Measurements from ENCODE around the gene DES. TPM values are rescaled to one million over a fixed set of nuclear protein-coding genes. Genes with fewer than 3 reads are reported as not detected.

The DES gene
- total RNA-seq, 1 experiment from 2014 or later, result 1.6 TPM

DNA sequence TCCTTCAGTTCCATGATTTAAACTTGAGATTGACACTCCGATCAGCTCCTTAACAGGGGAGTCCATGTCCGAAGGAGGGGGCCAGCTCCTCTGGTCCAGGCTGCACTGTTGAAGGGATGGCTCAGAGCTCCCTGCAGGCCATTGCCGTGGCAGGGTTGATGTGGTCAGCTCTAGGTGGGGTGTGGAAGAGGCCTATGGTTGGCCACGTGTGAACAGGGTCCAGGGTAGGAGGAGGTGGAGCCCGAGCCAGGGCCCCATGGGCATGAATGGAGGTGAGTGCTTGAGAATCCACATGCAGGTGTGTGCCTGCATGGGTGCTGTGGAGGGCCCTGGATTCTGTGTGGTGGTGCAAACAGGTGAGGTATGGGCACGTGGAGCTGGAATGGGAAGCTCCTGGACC lies 17.5 kb downstream of the DES start:
- Mint-ChIP-seq H3K4me1 (peaks cover 9% of the 10 kb centered on the region), H3K4me3 (peak overlapping the region; percentile 37), H3K9me3 (no peaks in the 10 kb centered on the region), H3K27ac (no peak overlapping the region), H3K36me3 (no peaks in the 10 kb centered on the region), H3K27me3 (ENCODE audit: low read depth) (peaks cover 22% of the 10 kb centered on the region)
- CTCF ChIA-PET, result interaction anchor here (0.7 to 6.7 kb wide), 16 partner anchors 11 to 94 kb away, joined by 3 to 119 read pairs (median 20); partner anchors contain the start of genes DES, DNPEP and GMPPA
- DNase-seq (ENCODE audit: low spot score) (no peak), ATAC-seq (no peak)
- POLR2A ChIA-PET, result no interaction called here
- TF ChIP-seq ATF1 (CRISPR knock-in tag; IDR thresholded peaks at IDR 0.05), result no peak
- no peak for TF ChIP-seq ZNF317 (CRISPR knock-in tag; IDR thresholded peaks at IDR 0.05; ENCODE audit: borderline replicate concordance, low read depth)
- TF ChIP-seq, protein P1, sequence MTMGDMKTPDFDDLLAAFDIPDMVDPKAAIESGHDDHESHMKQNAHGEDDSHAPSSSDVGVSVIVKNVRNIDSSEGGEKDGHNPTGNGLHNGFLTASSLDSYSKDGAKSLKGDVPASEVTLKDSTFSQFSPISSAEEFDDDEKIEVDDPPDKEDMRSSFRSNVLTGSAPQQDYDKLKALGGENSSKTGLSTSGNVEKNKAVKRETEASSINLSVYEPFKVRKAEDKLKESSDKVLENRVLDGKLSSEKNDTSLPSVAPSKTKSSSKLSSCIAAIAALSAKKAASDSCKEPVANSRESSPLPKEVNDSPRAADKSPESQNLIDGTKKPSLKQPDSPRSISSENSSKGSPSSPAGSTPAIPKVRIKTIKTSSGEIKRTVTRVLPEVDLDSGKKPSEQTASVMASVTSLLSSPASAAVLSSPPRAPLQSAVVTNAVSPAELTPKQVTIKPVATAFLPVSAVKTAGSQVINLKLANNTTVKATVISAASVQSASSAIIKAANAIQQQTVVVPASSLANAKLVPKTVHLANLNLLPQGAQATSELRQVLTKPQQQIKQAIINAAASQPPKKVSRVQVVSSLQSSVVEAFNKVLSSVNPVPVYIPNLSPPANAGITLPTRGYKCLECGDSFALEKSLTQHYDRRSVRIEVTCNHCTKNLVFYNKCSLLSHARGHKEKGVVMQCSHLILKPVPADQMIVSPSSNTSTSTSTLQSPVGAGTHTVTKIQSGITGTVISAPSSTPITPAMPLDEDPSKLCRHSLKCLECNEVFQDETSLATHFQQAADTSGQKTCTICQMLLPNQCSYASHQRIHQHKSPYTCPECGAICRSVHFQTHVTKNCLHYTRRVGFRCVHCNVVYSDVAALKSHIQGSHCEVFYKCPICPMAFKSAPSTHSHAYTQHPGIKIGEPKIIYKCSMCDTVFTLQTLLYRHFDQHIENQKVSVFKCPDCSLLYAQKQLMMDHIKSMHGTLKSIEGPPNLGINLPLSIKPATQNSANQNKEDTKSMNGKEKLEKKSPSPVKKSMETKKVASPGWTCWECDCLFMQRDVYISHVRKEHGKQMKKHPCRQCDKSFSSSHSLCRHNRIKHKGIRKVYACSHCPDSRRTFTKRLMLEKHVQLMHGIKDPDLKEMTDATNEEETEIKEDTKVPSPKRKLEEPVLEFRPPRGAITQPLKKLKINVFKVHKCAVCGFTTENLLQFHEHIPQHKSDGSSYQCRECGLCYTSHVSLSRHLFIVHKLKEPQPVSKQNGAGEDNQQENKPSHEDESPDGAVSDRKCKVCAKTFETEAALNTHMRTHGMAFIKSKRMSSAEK (CRISPR knock-in tag; IDR thresholded peaks at IDR 0.05; ENCODE audit: borderline replicate concordance), result no peak

DNA sequence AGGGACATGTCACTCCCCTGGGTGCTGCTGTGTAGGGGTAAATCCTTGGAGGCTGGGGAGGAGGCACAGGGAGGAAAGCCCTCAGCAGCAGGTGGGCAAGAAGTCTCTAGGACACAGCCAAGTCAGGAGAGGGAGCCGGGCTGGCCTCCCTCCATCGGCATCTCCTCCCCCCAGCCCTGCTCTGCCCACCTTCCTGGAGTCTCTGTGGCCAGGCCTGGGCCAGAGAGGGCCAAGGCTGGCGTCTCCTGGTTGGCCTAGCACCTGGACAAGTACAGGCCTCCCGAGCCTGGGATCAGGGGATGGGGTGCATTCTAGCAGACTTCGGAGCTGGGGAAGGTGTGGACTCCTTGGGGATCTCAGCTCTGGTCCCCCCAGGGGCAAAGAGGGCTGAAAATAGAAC lies 18.3 kb downstream of the DES start:
- TF ChIP-seq FOXJ3 (CRISPR knock-in tag; IDR thresholded peaks at IDR 0.05; ENCODE audit: borderline replicate concordance) (no peak), CTCF (IDR thresholded peaks at IDR 0.05) (no peak), ELF4 (CRISPR knock-in tag; IDR thresholded peaks at IDR 0.05; ENCODE audit: low read depth) (no peak), RELA (CRISPR knock-in tag; IDR thresholded peaks at IDR 0.05; ENCODE audit: borderline replicate concordance) (no peak), E2F1 (CRISPR knock-in tag; IDR thresholded peaks at IDR 0.05) (no peak), ATF6 (CRISPR knock-in tag; IDR thresholded peaks at IDR 0.05) (no peak), CREB1 (CRISPR knock-in tag; IDR thresholded peaks at IDR 0.05) (no peak), TP53 (CRISPR knock-in tag; IDR thresholded peaks at IDR 0.05) (no peak), IRF2 (CRISPR knock-in tag; IDR thresholded peaks at IDR 0.05; ENCODE audit: borderline replicate concordance, low read depth) (no peak), MYBL2 (CRISPR knock-in tag; IDR thresholded peaks at IDR 0.05) (no peak), NR1H2 (CRISPR knock-in tag; IDR thresholded peaks at IDR 0.05) (no peak), NFE2L1 (CRISPR knock-in tag; IDR thresholded peaks at IDR 0.05) (no peak)
- TF ChIP-seq, protein P2, sequence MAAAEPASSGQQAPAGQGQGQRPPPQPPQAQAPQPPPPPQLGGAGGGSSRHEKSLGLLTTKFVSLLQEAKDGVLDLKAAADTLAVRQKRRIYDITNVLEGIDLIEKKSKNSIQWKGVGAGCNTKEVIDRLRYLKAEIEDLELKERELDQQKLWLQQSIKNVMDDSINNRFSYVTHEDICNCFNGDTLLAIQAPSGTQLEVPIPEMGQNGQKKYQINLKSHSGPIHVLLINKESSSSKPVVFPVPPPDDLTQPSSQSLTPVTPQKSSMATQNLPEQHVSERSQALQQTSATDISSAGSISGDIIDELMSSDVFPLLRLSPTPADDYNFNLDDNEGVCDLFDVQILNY (CRISPR knock-in tag; IDR thresholded peaks at IDR 0.05), result no peak
- Mint-ChIP-seq H3K27me3 (ENCODE audit: low read depth) (peaks cover 30% of the 10 kb centered on the region), H3K27ac (no peak overlapping the region), H3K36me3 (no peaks in the 10 kb centered on the region), H3K4me1 (peaks cover 16% of the 10 kb centered on the region), H3K9me3 (no peaks in the 10 kb centered on the region), H3K4me3 (no peak overlapping the region)
- CTCF ChIA-PET, result interaction anchor here (1.1 to 6.7 kb wide), 12 partner anchors 10 to 93 kb away, joined by 3 to 119 read pairs (median 22); partner anchors contain the start of genes DES, DNPEP and GMPPA
- ATAC-seq (no peak), DNase-seq (ENCODE audit: low spot score) (no peak)
- POLR2A ChIA-PET, result no interaction called here

Measured in WTC11 (cell line).